Renal cortical epithelial cell (primary cell): Measurements from ENCODE around the gene HAP1. TPM values are rescaled to one million over a fixed set of nuclear protein-coding genes. Genes with fewer than 3 reads are reported as not detected.

Experiments used
- DNase-seq: peaks from one replicate; pipeline ENCODE4 v3.0.0-alpha.2; 2011; ENCODE audit warnings: low read depth
- total RNA-seq: library from RNA; depleted of rRNA; stranded (reverse); fragments of >200 nt; gene quantifications from 2 replicates; pipeline ENCODE4 v1.2.3, GENCODE V29; 2014

The HAP1 gene
- total RNA-seq, 1 donor from 2014 or later = 0.45 TPM

DNA sequence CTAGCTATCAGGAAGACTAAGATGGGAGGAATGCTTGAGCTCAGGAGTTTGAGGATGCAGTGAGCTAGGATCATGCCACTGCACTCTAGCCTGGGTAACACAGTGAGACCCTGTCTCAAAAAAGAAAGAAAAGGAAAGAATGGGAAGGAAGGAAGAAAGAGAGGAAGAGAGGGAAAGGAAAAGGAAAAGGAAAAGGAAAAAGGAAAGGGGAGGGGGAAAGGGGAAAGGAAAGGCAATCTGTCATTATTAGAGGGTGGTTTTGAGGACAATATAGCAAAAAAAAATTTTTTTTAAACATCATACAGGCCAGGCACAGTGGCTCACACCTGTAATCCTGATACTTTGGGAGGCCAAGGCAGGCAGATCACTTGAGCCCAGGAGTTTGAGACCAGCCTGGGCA, 31.7 kb upstream of the HAP1 start:
- no peak for DNase-seq

GRCh38 chr17:41763327-41763726, 28.9 kb upstream of the HAP1 start:
- no peak for DNase-seq

DNA sequence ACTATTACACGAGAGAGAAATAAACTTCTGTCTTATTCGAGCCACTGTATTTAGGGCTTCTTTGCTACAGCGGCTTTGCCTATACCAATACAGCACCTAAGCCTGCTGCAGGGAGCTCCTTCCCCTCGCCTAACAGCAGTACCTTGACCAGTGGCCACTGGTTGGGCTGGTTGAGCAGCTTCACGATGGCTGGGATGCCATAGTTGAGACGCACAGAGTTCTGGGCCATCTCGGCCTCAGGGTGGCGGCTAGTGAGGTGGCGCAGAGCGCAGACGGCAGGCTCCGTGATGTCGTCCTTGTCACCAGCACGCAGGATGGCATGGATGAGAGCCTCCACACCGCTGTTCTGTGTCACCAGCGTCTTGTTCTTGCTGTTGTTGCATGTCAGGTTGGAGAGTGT, 28.4 kb upstream of the HAP1 start:
- no peak for DNase-seq

- DNase-seq = no peak
Observed at GRCh38 chr17:41762391-41762790, 27.9 kb upstream of the HAP1 start.

- DNase-seq = no peak
Observed at GRCh38 chr17:41760878-41761277, 26.4 kb upstream of the HAP1 start.

DNA sequence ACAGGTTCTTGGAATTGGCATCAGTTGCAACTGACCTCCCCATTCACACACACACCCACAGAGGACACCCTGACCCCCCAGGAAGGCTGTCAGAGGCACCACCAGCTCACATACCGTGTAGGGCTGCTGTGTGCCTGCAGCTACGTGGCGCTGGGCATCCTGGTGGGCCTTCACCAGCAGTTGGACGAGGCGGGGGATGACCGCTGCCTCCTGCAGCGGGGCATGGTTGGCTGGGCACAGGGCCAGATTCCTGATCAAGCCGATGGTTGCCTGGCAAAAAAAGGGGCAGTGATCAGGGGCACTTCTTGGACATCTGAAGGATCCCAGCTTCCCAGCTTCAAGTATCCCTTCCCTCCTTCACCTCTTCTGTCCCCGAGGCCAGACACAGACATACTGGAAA, 24.2 kb upstream of the HAP1 start:
- no peak for DNase-seq

DNA sequence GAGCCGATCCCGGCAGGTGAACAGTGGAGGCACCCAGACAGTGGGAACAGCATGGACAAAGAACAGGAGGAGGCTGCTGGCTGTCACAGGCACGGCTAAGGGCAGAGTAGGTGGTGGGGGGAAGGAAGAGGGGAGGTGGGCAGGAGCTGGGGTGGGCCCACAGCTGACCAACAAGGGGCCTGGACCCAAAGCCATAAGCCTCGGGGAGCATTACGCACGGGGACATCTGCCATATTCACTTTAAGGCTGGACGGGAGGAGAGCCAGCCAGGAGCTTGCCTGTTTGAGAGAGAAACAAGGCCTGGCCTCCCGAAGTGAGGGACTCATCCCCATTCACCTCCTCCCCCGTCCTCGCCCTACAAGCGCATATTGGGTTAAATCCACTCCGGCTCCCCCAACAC, 19.6 kb upstream of the HAP1 start:
- DNase-seq = no peak

GRCh38 chr17:41751288-41751687, 16.8 kb upstream of the HAP1 start:
- DNase-seq = no peak

DNA sequence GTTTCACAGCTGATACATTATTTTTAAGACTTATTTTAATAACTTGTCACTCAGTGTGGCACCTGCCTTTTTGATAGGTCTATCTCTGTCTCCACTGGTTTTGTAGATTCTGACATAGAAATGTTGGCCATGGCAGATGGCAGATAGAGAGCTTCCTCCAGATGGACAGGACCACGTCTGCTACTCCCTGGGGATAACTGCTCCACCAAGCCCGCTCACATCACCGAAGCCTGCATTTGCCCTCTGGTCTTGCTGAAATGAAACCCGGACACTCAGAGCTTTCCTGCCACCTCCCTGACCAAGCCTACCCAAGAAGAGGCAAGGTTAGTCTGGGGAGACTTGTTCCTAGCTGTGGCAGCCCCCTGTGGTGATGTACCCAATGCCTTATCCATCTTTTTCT, 16.4 kb upstream of the HAP1 start:
- no peak for DNase-seq

DNA sequence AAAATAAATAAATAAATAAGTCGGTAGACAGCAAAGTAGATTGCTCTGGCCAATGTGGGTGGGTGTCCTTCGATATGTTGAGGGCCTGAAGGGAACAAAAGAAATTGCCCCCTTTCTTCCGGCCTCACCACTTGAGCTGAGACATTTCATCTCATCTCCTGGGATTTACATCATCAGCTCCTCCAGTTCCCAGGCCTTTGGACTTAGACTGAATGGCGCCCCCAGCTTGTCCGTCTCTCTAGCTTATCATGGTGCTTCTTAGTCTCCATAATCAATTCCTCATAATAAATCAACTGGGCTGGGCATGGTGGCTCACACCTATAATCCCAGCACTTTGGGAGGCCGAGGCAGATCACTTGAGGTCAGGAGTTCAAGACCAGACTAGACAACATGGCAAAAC, 13.8 kb upstream of the HAP1 start:
- no peak for DNase-seq

GRCh38 chr17:41741709-41742108, 7.3 kb upstream of the HAP1 start:
- no peak for DNase-seq

DNA sequence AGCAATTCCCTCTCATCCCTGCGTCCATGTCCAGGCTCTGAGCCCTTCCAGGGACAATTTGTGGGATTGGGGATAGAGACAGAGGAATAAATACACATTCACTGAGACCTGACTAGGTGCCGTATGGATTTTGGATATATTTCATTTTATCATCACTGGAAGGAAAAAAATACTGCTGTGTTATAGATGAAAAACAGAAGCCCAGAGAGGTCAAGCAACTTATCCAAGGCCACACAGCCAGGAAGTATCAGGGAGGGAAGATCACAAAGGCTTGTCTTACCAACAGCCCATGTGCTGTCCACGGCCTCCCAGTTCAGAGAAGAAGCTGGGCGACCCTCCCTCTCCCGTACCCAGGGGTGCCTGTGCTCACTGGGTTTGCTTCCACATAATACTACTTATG, 6.1 kb upstream of the HAP1 start:
- DNase-seq = no peak

DNA sequence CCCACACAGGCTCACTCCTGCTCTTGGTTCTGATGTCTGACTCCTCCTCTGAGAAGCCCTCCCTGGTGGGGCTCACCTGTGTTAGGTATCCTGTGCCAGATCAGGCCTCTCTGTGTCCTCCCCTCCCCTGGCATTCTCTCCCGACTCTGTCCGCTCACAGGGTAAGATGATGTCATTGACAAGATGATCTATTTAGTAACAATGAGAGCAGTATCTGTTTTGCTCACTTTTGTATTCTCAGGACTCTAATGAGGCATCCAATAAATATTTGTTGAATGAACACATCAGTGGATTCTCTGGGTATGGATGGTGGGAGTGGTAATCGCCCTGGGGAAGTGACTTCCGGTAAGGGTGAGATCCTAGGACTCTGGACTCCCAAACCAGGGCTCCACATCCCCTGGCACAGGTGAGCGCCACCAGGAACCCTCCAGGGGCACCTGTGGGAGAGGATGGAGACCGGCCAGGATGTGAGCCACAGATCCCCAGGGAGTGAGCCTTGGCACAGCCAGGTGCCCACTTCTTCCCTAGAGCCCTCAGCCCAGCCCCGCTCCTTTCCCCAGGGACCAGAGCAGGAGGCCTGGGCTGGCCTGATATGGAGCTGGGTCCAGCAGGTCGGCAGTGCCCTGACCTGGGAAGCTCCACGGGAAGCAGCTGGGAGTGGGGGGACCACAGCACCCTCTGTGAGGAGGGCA, 5.4 kb upstream of the HAP1 start:
- DNase-seq = peak; percentile 81

- DNase-seq = no peak
Observed at GRCh38 chr17:41738801-41739112, 4.3 kb upstream of the HAP1 start.

GRCh38 chr17:41738077-41738800, 3.8 kb upstream of the HAP1 start:
- peak; percentile 51 for DNase-seq

DNA sequence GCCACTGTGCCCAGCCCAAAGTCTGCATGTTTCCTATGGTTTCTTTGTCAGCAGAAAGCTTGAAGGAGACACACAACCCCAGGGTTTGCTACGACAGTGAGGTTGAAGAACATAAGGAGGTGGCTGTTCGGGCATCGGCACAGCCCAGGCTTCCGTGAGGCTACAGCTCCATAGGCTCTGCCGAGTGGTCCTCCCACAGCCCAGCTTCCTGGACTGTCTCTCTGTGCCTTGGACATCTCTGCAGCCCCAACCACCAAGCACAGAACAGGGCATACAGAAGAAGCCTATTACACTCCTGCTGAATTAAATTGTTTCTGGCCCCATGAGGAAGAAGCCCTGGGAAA, 3.2 kb upstream of the HAP1 start:
- DNase-seq = no peak

DNA sequence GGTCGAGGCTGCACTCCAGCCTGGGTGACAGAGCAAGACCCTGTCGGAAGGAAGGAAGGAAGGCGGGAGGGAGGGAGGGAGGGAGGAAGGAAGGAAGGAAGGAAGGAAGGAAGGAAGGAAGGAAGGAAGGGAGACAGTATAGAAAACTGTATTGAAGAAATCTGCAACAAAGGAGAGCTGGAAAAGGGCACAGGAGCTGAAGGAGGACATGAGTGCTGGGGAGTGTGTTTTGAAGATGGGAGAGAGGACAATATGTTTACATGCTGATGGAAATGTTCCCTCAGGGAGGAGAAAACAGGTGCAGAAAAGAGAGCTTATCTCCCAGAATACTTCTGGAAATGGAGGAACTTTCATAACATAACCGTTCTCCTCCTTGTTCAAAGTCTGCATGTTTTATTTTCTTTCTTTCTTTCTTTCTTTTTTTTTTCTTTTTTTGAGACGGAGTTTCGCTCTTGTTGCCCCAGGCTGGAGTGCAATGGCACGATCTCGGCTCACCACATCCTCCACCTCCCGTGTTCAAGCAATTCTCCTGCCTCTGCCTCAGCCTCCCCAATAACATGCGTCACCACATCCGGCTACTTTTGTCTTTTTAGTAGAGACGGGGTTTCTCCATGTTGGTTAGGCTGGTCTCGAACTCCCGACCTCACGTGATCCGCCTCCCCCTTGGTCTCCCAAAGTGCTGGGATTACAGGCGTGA, 2.7 kb upstream of the HAP1 start:
- DNase-seq = no peak

DNA sequence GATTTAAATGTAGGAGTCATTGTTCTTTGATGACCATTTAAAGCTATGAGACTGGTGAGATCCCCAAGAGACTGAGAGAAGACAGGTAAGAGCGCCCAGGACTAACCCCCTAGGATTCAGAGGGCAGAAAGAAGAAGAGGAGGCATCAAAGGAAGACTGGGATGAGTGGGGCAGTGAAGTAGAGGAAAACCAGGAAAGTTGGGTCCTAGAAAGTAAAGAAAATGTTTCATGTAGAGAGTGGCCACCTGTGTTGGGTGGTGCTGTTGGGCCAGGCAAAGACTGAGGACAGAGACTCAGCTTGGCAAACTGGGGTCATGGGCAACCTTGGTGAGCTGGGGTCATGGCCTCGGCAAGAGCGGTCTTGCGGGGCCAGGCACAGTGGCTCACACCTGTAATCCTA, 1.3 kb upstream of the HAP1 start:
- no peak for DNase-seq

DNA sequence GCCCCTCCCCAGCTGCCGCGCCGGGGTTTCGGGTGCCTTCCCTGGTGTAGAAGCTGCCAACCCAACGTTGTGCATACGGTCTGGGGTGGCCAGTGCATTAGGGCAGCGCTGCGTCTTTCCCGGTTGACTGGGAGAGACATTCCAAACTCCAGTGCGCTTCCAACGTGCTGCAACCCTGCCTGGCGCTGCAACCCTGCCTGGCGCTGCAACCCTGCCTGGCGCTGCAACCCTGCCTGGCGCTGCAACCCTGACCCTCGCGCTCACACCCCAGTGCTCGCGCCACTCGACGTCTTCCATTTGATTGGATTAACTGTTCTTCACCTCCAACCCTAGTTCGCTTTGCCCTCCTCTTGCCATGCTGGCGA, 488 bp upstream of the HAP1 start:
- DNase-seq = no peak

DNA sequence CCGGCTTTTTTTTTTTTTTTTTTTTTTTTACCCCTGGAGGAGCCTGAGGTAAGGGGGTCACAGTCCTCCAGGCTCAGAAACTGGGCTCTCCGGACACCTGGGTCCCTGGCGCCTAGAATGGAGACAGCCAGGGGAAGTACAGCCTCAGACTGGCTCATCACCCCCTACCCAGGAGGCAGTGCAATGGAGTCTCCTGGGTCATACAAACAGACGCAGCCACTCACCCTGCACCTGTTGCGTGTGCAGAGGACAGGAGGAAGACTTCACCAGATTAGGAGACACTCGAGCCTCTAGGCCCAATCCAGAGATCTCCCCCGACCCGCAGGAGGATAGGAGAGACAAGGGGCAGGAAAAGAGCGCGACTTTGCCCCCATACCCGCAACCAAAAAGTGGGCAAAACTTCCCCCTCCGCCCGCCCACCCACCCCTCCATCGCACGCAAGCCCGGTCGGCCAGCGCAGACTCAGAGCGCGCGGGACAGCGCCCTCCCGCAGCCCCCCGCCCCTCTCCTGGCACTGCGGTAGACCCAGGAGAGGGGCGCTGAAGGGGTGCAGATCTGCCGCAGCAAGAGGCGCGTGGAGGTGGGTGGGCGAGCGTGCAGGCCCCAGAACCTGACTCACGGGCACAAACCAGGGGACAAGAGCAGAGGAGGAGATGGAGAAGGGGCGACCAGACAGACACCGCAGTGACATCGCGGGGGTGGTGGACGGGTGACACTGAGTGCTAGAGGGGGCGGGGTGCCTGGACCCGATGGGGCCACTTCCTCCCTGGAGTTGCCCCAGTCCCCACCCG, 900 bp downstream of the HAP1 start:
- DNase-seq = no peak

DNA sequence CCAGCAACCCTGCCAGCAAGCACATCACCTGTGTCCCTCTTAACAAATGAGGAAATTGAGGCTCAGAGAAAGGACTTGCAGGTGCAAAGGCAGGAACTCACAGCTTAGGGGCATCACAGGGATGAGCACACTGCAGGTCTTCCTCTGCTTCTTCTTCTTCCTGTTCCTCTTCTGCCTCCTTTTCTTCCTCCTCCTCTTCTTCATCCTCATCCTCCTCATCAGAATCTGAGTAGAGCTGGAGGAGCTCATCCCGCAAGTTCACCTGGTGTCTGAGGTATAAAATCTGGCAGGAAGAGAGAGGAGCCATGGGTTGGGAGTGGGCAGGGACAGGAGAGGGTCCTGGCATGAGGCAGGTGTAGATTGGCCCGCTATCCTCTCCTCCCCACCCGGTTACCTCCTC, 2.6 kb downstream of the HAP1 start:
- no peak for DNase-seq

- no peak for DNase-seq
Observed at GRCh38 chr17:41730479-41730878, 4.0 kb downstream of the HAP1 start.

DNA sequence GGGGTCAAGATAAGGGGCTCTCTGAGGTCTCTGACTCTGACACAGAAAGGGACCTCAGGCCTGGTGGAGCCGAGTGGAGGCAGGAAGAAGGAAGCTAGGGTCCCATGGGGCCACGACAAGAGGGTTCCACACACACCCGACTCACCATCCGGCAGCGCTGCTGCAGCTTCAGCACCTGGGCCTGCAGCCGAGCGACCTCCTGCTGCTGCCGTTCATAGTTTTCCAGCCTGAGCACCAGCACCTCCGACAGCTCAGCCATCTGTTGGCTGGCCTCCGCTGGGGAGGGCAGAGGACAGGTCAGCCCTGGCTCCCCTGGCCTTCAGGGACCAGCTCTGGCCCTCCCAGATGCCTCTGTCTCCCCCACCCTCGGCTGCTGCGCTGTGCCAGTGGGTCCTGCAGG, 6.4 kb downstream of the HAP1 start:
- no peak for DNase-seq
